Peyer's patch (tissue), 4 donors: ENCODE measurements around the gene ADGRB3. TPM values are rescaled to one million over a fixed set of nuclear protein-coding genes. Genes with fewer than 3 reads are reported as not detected.

Source experiments
- DNase-seq, 3 donors: peaks; one replicate each; pipeline ENCODE4 v3.0.0-alpha.2; 2017 to 2019
- H3K27ac ChIP-seq, 4 donors: fragments of 200-600 bp; sonication (generic); one replicate each; pipeline ENCODE4 v1.5.1; 2016 to 2019
- H3K27me3 ChIP-seq, 2 donors: fragments of 200-600 bp; sonication (generic); one replicate each; pipeline ENCODE4 v1.5.1; 2019
- H3K36me3 ChIP-seq, 3 donors: fragments of 200-600 bp; sonication (generic); one replicate each; pipeline ENCODE4 v1.5.1; 2016 to 2019
- H3K4me1 ChIP-seq, 4 donors: fragments of 200-600 bp; sonication (generic); one replicate each; pipeline ENCODE4 v1.5.1; 2016 to 2019
- H3K4me3 ChIP-seq, 4 donors: fragments of 200-600 bp; sonication (generic); 1 replicate in 3 of 4; 2 replicates in 1 of 4; pipeline ENCODE4 v1.5.1; 2016 to 2019; ENCODE audit warnings: mild to moderate bottlenecking in 1 of 4
- H3K9me3 ChIP-seq, 4 donors: fragments of 200-600 bp; sonication (generic); one replicate each; pipeline ENCODE4 v1.5.1; 2016 to 2019; ENCODE audit warnings: mild to moderate bottlenecking in 1 of 4
- POLR2A ChIP-seq, 2 donors: fragments of 450-650 bp; IDR thresholded peaks; one replicate each; pipeline ENCODE4 v1.5.1; 2017; ENCODE audit warnings: antibody characterized with exemption in 2 of 2, mild to moderate bottlenecking in 2 of 2, moderate library complexity in 2 of 2
- total RNA-seq, 4 donors: library from RNA; depleted of rRNA; stranded (reverse); fragments of >200 nt; gene quantifications; one replicate each; pipeline ENCODE4 v1.1.0, GENCODE V29; 2016
- TF ChIP-seq, protein P1 (sequence below), 6 experiments: fragments of 450-650 bp in 4 of 6; fragments of 200-600 bp in 2 of 6; sonication (generic) in 1 of 6; IDR thresholded peaks; one replicate each; pipeline ENCODE4 v1.5.1; 2017 to 2019; ENCODE audit warnings: antibody characterized with exemption in 6 of 6, mild to moderate bottlenecking in 3 of 6, moderate library complexity in 1 of 6

The ADGRB3 gene
- total RNA-seq, 4 donors from 2014 or later = 1.2 to 9.9 (median 2.5) TPM

DNA sequence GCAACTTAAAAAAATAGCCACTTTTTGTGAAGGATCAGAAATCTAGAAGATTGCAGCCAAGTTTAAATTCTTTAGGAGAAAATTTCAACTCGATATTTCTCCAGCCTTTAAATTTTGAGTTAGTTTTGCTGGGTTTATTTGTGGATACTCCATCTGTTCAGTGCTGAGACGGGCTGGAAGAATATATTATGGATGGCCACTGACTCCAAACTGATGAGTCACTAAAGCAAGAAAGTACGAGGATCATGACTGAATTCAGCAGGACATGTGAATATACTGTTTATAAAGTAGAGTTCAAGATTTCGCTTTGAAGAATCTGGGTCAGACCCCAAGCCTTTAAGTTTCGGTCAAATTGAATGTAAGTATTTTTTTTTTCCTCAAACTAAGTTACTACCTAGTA, 199.5 kb downstream of the ADGRB3 start:
- TF ChIP-seq, protein P1, sequence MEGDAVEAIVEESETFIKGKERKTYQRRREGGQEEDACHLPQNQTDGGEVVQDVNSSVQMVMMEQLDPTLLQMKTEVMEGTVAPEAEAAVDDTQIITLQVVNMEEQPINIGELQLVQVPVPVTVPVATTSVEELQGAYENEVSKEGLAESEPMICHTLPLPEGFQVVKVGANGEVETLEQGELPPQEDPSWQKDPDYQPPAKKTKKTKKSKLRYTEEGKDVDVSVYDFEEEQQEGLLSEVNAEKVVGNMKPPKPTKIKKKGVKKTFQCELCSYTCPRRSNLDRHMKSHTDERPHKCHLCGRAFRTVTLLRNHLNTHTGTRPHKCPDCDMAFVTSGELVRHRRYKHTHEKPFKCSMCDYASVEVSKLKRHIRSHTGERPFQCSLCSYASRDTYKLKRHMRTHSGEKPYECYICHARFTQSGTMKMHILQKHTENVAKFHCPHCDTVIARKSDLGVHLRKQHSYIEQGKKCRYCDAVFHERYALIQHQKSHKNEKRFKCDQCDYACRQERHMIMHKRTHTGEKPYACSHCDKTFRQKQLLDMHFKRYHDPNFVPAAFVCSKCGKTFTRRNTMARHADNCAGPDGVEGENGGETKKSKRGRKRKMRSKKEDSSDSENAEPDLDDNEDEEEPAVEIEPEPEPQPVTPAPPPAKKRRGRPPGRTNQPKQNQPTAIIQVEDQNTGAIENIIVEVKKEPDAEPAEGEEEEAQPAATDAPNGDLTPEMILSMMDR (IDR thresholded peaks at IDR 0.05) = no peak
- TF ChIP-seq POLR2A (IDR thresholded peaks at IDR 0.05) = no peak
- Histone ChIP-seq H3K9me3 (no peaks in the 10 kb centered on the region), H3K4me3 (no peak overlapping the region), H3K27me3 (no peaks in the 10 kb centered on the region), H3K36me3 (no peaks in the 10 kb centered on the region), H3K27ac (no peak overlapping the region), H3K4me1 (no peaks in the 10 kb centered on the region)
- no peak for DNase-seq

DNA sequence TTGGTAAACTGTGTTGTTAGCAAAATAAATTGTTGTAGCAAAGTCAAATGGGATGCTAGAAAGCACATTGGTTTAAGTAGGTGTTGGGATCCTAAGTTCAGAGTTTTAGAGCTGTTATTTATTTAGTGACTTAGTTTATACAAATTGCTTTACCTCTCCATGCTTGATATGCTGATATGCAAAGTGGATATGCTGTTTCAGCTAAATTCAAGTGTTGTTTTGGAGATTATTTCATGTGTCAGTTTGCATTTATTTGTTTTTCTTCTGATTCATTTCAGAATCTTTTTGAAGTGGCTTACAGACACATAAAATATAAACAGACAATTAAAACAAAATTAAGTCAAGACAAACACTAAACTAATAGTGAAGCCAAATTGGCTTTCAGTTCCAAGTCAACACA, 203.5 kb downstream of the ADGRB3 start:
- H3K27me3 ChIP-seq = no peaks in the 10 kb centered on the region
- no peaks in the 10 kb centered on the region for H3K9me3 ChIP-seq
- no peaks in the 10 kb centered on the region for H3K4me1 ChIP-seq
- DNase-seq = no peak
- no peak overlapping the region for H3K27ac ChIP-seq
- H3K36me3 ChIP-seq = no peaks in the 10 kb centered on the region
- no peak overlapping the region for H3K4me3 ChIP-seq
- no peak for TF ChIP-seq POLR2A (IDR thresholded peaks at IDR 0.05)
- TF ChIP-seq, protein P1 (IDR thresholded peaks at IDR 0.05) = no peak

- TF ChIP-seq, protein P1 (IDR thresholded peaks at IDR 0.05) = no peak
- no peak for TF ChIP-seq POLR2A (IDR thresholded peaks at IDR 0.05)
These were observed 217.7 kb downstream of the ADGRB3 start for GRCh38 chr6:68852791-68853190.

GRCh38 chr6:68859233-68859632, 224.2 kb downstream of the ADGRB3 start:
- Histone ChIP-seq H3K27me3 (no peaks in the 10 kb centered on the region), H3K4me3 (no peak overlapping the region), H3K9me3 (no peaks in the 10 kb centered on the region), H3K36me3 (no peaks in the 10 kb centered on the region), H3K27ac (no peak overlapping the region), H3K4me1 (no peaks in the 10 kb centered on the region)
- no peak for DNase-seq
- TF ChIP-seq, protein P1 (IDR thresholded peaks at IDR 0.05) = no peak
- no peak for TF ChIP-seq POLR2A (IDR thresholded peaks at IDR 0.05)

More at GRCh38 chr6:68852791-68853190, 217.7 kb downstream of the ADGRB3 start:
- no peak for DNase-seq
- H3K27ac ChIP-seq = no peak overlapping the region
- no peaks in the 10 kb centered on the region for H3K9me3 ChIP-seq
- no peaks in the 10 kb centered on the region for H3K27me3 ChIP-seq
- H3K36me3 ChIP-seq = no peaks in the 10 kb centered on the region
- H3K4me1 ChIP-seq = no peaks in the 10 kb centered on the region
- no peak overlapping the region for H3K4me3 ChIP-seq

DNA sequence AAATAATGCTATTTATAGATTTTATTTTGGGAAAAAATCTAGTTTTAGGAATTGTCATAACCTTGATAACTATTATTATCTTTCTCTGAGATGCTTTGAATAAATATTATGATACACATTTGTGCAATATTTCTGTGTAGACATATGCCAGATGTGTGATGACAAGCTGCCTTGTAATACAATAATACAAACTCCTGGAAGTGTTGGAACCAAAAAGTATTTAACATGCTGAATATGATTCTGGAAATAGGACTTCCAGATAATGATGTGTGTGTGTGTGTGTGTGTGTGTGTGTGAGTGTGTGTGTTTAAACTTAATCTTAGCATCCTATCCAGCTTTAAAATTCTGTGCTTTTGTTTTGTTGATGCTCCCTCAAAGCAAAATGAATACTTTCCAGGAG, 233.6 kb downstream of the ADGRB3 start:
- TF ChIP-seq, protein P1 (IDR thresholded peaks at IDR 0.05) = no peak
- no peak for TF ChIP-seq POLR2A (IDR thresholded peaks at IDR 0.05)

GRCh38 chr6:68873236-68873635, 238.2 kb downstream of the ADGRB3 start:
- H3K4me1 ChIP-seq = no peaks in the 10 kb centered on the region
- no peaks in the 10 kb centered on the region for H3K9me3 ChIP-seq
- no peaks in the 10 kb centered on the region for H3K27me3 ChIP-seq
- no peak overlapping the region for H3K4me3 ChIP-seq
- TF ChIP-seq, protein P1 (IDR thresholded peaks at IDR 0.05) = no peak
- TF ChIP-seq POLR2A (IDR thresholded peaks at IDR 0.05) = no peak
- H3K27ac ChIP-seq = no peak overlapping the region
- H3K36me3 ChIP-seq = no peaks in the 10 kb centered on the region
- DNase-seq = no peak

More for the DNA sequence above, 233.6 kb downstream of the ADGRB3 start:
- peaks cover 0 to 9% (median 0%) of the 10 kb centered on the region in 4 donors for H3K9me3 ChIP-seq
- H3K27me3 ChIP-seq = no peaks in the 10 kb centered on the region
- H3K4me1 ChIP-seq = no peaks in the 10 kb centered on the region
- no peak overlapping the region for H3K4me3 ChIP-seq
- no peak overlapping the region for H3K27ac ChIP-seq
- no peak for DNase-seq
- H3K36me3 ChIP-seq = no peaks in the 10 kb centered on the region
